ENCODE data around the gene MT1E. TPM values are rescaled to one million over a fixed set of nuclear protein-coding genes. Genes with fewer than 3 reads are reported as not detected.
"Not testable (repeated sequence)": the region's sequence is repeated elsewhere in the genome, so short reads cannot be mapped to it uniquely, and the experiment has no call there.

The MT1E gene
- total RNA-seq, 4 donors from 2014 or later: 53.9 to 2,225 (median 195) TPM

GRCh38 chr16:56669005-56669839 lies 43.6 kb downstream of the MT1E start, which contains the start of gene MT1H:
MT1H (plus strand) TSS chr16:56669814; CDS start chr16:56669885, 71 bp downstream.
- Histone ChIP-seq H3K4me1 (peaks cover 0 to 21% (median 0%) of the 10 kb centered on the region in 4 donors), H3K36me3 (no peaks in the 10 kb centered on the region), H3K27ac (peak within 1 kb of the TSS in 1 of 4 donors; percentile 93), H3K9me3 (no peaks in the 10 kb centered on the region), H3K27me3 (no peaks in the 10 kb centered on the region), H3K4me3 (peak within 1 kb of the TSS in 1 of 4 donors; percentile 56)
- TF ChIP-seq POLR2A (IDR thresholded peaks at IDR 0.05): no peak
- TF ChIP-seq, protein P1, sequence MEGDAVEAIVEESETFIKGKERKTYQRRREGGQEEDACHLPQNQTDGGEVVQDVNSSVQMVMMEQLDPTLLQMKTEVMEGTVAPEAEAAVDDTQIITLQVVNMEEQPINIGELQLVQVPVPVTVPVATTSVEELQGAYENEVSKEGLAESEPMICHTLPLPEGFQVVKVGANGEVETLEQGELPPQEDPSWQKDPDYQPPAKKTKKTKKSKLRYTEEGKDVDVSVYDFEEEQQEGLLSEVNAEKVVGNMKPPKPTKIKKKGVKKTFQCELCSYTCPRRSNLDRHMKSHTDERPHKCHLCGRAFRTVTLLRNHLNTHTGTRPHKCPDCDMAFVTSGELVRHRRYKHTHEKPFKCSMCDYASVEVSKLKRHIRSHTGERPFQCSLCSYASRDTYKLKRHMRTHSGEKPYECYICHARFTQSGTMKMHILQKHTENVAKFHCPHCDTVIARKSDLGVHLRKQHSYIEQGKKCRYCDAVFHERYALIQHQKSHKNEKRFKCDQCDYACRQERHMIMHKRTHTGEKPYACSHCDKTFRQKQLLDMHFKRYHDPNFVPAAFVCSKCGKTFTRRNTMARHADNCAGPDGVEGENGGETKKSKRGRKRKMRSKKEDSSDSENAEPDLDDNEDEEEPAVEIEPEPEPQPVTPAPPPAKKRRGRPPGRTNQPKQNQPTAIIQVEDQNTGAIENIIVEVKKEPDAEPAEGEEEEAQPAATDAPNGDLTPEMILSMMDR (IDR thresholded peaks at IDR 0.05): no peak
- peak in 2 of 3 donors; percentile 53 to 96 for DNase-seq

- no peaks in the 10 kb centered on the region for H3K9me3 ChIP-seq
- TF ChIP-seq POLR2A (IDR thresholded peaks at IDR 0.05): no peak
- TF ChIP-seq, protein P1 (IDR thresholded peaks at IDR 0.05): no peak
- H3K27ac ChIP-seq: no peak overlapping the region
- H3K27me3 ChIP-seq: no peaks in the 10 kb centered on the region
- no peak for DNase-seq
- H3K4me1 ChIP-seq: peaks cover 0 to 21% (median 0%) of the 10 kb centered on the region in 4 donors
- H3K4me3 ChIP-seq: peak overlapping the region in 1 of 4 donors; percentile 56
- H3K36me3 ChIP-seq: no peaks in the 10 kb centered on the region
Observed at GRCh38 chr16:56669840-56670619, 44.4 kb downstream of the MT1E start.

GRCh38 chr16:56670620-56670934 lies 45.0 kb downstream of the MT1E start:
- no peak for DNase-seq
- H3K27me3 ChIP-seq: peaks cover 0 to 3% of the 10 kb centered on the region in 2 donors
- peak overlapping the region in 1 of 4 donors; percentile 56 for H3K4me3 ChIP-seq
- TF ChIP-seq POLR2A (IDR thresholded peaks at IDR 0.05): no peak
- TF ChIP-seq, protein P1 (IDR thresholded peaks at IDR 0.05): no peak
- no peak overlapping the region for H3K27ac ChIP-seq
- H3K36me3 ChIP-seq: no peaks in the 10 kb centered on the region
- H3K9me3 ChIP-seq: no peaks in the 10 kb centered on the region
- H3K4me1 ChIP-seq: peaks cover 0 to 23% (median 0%) of the 10 kb centered on the region in 4 donors

DNA sequence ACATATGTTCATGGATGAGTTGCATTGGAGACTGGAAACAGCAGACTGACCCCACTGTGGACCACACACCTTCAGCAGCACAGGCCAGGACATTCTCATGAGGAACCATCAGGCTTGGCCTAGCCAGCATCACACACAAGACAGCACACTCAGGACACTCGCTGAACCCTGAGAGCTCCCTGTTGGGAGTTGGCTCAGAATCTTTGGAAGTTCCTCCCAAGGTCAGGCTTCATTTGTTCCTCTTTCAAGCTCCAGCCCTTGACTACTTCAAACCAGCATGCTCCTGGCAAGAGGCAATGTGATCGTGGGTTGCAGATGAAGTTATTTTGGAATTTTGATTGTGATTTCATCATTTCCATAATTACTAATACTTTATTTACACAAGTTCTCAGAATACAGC lies 46.1 kb downstream of the MT1E start:
- peak overlapping the region in 1 of 4 donors; percentile 56 for H3K4me3 ChIP-seq
- H3K4me1 ChIP-seq: peaks cover 0 to 30% (median 2%) of the 10 kb centered on the region in 4 donors
- not testable (repeated sequence) for H3K9me3 ChIP-seq, H3K27me3 ChIP-seq, H3K27ac ChIP-seq, DNase-seq, H3K36me3 ChIP-seq

DNA sequence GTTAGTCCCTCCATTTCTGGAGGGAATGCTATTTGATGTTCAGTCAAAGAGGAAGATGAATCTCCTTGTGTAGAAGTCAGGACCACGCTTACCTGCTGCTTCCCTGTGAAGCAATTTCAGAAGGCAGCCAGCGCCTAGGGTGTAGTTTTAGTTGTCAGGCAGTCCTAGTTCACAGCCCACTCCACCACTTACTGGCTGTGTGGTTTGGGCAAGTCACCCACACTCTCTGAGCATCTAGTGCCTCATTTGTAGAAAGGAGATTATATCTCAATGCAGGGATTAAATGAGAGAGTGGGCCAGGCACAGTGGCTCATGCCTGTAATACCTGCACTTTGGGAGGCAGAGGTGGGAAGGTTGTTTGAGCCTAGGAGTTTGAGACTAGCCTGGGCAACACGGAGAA lies 46.6 kb downstream of the MT1E start:
- H3K4me3 ChIP-seq, H3K36me3 ChIP-seq, H3K27me3 ChIP-seq, H3K27ac ChIP-seq, H3K9me3 ChIP-seq, DNase-seq: not testable (repeated sequence)
- peaks cover 0 to 30% (median 2%) of the 10 kb centered on the region in 4 donors for H3K4me1 ChIP-seq

GRCh38 chr16:56672761-56673536 lies 47.4 kb downstream of the MT1E start:
- Histone ChIP-seq H3K9me3 (no peaks in the 10 kb centered on the region), H3K4me3 (no peak overlapping the region), H3K36me3 (no peaks in the 10 kb centered on the region), H3K27ac (no peak overlapping the region), H3K4me1 (peaks cover 0 to 27% (median 2%) of the 10 kb centered on the region in 4 donors), H3K27me3 (peaks cover 0 to 6% of the 10 kb centered on the region in 2 donors)
- no peak for DNase-seq
- TF ChIP-seq POLR2A (IDR thresholded peaks at IDR 0.05): no peak
- TF ChIP-seq, protein P1 (IDR thresholded peaks at IDR 0.05): no peak

Data from Peyer's patch (tissue), 4 donors.